GM18511 (cell line): ENCODE results near the gene BABAM2.
"Not testable (repeated sequence)": the region's sequence is repeated elsewhere in the genome, so short reads cannot be mapped to it uniquely, and the experiment has no call there.

ENCODE experiments used
- ATAC-seq: cut with Tn5 transposase; IDR thresholded peaks from one replicate; pipeline ENCODE4 v1.9.1; 2021; ENCODE audit warnings: mild to moderate bottlenecking, moderate library complexity; ENCODE audit not compliant: unreplicated experiment

Gene BABAM2

DNA sequence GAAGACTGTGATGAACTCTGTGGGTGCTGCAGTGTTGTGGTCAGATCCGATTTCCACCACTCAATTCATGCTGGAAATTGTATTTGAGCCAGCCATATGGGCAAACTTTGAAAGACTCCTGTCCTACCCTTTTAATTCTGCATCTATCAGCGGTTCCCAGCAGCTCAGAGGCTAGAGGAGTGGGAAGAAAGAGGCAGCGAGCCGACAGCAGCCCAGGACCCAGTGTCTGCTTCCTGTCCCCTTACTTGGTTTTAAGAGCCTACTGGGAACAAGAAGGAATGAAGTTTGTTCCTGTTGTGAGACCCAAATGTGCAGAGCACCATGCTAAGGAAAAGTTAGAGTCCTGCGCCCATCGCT is 429.5 kb downstream of the BABAM2 start:
- no peak for ATAC-seq

DNA sequence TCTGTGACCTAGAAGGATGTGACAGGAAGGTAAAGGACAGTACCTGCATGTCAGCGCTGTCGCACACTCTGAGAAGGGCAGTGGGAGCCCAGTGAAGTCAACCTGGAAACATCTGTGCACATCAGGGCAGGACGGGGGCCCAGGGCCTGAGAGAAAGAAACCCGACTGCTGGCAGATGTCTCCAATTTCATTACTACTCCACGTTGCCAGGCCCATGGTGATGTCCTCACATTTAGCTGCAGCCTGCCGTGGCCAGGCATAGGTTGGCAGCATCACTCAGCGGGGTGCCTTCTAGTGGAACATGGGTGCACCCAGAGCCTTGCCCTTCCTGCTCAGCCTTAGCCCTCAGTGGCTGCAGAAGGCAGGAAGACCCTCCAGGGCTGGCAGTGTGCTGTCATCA is 429.8 kb downstream of the BABAM2 start:
- ATAC-seq: no peak

DNA sequence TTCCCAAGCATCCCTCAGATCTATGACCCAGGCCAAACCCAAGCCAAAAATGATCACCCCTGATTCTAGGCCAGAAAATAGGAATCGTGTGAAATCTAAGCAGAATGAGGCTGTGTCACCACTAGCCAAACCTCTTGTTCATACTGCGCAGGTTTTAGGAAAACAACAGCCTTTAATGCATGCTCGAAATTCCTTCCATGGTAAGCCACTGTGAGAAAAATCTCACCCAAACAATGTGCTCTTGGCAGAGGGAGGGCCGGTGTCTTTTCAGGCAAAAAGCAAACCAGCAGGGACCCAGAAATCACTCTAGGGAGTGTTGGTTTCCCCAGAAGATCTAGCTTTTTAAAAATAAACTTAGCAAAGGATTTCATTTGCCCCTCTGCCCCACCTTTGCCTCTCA is 430.9 kb downstream of the BABAM2 start:
- no peak for ATAC-seq

DNA sequence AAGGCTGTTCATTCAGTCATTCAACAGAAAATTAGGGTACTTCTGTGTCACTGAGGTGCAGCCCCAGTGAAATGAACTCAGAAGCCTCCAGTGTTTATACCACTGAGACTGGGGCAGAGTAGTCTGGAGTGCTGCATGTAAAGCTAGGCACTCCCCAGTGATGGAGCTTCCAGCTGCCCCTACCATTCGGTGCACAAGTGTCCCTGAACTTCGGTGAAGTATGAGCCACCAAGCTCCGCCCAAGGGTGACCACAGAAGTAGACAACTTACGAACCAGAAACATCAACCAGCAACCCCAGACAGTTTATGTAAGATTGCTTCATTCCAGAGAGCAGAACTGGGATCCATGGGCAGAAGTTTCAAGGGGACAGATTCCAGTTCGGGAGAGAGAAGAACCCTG is 431.5 kb downstream of the BABAM2 start:
- no peak for ATAC-seq

DNA sequence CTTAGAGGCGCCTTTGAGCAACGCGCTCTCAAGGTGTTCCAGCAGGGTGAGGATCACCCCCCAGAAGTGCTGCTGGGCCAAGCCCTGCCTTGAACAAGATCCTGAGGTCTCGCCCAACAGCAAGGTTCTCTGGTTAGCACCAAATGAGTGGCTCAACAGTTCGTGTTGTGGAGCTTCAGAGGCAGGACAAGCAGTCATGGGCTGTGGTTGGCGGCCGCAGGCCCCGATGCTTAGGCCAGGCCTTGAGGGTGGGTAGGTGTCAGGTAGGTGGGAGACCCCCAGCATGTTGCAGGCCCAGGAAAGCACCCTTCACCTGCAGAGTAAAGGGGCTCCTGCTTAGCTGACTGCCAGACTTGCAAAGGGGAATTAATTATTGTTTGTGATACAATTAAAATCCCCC is 431.9 kb downstream of the BABAM2 start:
- ATAC-seq: no peak

DNA sequence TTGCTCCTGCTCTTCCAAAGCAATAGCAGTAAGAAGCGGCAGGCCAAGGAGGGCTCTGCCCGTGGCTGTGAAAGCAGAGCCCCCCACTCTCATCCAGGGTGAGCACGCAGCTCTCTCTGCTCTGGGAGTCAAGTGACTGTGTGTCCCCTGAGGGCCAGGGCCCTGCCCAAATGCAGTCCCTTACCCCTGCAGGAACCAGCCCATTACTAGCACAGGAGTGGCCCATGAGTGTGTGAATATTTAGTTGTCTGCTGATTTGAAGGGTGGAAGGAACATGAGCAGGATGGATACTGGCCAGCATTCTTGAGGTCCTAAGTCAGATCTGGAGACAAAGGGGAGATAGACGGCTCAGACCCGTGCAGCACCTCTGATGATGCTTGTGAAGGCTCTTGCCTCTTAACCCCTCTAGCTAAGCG is 432.5 kb downstream of the BABAM2 start:
- no peak for ATAC-seq

DNA sequence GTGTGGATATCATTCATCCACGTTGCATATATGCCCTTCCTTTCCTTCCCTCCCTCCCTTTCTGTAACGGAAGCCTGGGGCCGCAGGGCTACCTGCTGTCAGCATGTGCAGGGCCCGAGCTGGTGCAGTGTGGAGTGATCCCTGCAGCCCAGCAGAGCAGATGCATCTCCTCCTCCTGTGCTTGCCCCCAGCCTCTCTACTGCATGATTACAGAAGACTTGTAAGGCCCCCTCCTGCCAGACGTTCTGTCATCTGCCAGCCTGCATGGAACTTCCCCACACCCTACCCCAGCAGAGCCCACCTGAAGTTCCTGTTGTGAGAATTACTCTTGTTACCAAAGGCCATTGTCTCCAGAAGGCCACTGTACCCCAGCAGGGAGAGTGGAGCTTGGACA is 434.6 kb downstream of the BABAM2 start:
- no peak for ATAC-seq

DNA sequence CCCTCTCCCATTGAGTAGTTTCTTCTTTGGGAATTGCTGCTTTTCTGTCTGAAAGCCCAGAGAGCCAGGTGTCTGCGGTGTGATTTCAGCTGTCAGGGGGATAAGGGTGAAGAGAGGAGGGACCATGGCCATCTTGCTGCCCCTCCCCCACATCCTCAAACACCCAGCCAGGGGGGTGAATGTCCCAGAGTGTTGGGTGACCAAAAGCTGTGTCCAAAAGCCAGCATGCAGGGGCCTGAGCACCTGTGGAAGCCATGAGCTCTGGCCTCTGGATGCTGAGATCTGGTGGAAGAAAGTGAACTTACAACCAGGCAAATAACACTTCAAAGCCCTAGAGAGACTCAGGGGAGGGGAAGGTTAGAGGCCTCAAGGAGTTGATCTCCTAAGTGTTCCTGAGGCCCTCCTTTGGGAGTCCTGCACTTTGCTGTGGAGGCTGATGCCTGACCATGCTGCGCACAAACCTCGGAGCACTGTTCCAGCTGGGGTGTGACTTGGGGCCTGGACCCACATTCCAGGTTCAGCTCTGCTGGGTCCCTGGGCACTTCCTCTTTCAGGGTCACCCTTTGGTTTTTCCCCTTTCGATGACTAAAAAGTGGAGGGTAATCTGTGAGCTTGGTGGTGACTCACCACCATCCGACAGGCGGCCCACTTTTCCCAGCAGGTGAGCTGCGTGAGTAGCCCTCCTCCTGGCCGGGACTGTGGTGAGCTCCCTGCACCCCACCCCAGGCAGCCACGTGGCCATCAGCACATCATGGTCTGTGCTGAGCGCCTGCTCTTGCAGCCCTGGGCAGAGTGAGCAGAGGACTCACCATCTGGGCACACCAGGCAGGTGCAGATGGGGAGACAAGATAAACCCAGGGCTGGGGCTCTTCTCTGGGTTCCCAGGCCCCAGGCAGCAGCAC is 435.3 kb downstream of the BABAM2 start:
- peak; percentile 82 for ATAC-seq

DNA sequence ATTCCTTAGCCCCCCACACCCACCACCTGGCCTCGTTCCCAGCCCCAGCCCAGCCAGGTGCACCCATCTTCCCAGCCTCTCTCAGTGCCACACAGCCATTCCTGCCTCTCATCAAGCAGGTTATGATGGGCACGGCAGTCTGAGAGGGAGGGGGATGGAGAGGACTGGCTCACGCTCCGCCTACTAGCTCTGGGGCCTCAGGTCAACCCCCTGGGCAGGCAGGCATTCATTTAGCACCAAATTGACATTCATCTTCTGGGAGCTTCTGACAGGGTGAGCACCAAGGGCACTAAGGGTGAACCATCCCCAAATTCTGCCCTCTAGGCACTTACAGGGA is 435.9 kb downstream of the BABAM2 start:
- no peak for ATAC-seq

DNA sequence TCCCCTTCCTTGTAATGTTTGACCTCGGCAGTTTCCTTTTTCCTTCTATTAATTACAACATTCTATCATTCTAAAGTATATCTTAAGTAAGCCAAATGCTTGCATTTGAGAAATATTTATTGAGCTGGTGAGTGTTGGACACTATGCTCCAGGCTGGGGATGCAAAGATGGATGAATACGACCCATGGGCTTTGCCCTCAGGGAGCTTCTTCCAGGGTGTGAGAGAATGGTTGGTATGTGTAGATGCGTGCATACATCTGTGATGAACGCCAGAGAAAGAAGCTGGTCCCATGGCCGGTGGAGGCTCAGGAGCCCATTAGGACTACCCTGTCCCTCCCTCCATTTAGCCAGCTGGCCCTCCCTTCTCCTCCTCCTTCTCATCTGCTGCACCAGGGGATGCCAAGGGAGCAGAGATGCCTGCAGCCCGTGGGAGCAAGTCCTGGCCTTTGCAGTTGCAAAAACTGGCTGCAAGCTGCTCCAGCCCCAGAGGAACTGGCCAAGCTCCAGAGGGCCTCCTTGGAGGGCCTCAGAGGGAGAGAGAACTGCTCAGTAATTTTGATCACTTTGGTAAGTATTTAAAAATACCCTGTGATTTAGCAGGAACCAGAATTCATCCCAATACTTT is 436.5 kb downstream of the BABAM2 start:
- ATAC-seq: no peak

DNA sequence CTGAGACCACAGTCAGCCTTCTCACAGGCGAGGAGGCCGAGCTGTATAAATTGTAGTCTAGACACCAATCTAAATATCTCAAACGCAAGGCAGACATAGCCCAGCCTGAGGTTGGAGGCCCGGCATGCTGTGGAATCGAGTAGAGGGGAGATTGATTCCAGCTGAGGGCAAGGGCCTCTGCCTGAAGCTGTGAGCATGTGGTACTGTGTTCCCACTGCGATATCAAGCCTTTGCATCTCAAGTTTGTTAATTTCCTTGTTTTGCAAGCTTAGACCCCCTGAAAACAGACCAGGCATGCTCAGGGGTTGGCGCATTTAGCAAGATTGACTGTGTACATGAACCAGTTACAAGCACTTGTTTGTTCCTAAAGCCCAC is 437.0 kb downstream of the BABAM2 start:
- ATAC-seq: no peak

DNA sequence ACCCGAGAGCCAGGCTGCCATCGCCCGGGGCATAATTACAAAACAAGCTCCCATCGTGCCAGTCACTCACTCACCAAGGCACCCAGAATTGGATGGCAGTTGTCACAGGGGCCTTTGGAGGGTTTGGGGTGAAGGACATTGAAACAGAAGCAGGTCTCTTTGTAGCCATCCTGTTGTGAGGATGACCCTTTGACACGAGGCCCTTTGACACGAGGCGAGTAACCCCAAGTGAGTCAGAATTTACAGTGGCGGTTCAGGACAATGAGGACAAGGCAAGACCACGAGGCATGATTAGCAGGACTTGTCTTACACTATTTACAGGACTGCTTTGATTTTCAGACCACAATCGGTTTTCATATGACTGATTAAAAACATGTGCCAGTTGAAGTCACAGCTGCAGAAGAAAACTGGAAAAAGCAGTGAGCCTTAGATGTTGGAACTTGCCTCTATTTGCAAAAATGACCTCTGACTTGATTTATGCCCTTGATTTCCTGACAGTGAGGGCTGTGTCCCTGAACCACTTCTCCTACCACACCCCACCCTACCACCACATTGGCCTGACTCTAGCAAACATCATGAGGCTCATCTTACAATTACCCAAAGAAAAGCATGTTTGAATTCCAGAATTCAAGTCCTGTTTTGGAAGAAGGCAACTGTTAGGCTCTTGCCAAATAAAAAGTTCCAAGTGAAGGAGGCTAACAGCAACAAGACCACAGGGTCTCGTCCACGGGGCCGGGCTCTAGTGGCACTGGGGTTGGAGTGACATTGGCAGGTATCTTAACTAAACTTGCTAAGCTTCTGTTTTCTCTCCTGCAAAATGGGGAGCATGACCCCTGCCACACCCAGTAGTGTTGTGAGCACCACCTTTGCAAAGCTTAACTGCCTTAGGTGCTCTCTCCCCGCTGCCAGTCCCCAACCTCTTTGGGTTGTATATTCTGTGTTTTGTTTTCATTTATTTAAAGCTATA is 437.7 kb downstream of the BABAM2 start:
- no peak for ATAC-seq

DNA sequence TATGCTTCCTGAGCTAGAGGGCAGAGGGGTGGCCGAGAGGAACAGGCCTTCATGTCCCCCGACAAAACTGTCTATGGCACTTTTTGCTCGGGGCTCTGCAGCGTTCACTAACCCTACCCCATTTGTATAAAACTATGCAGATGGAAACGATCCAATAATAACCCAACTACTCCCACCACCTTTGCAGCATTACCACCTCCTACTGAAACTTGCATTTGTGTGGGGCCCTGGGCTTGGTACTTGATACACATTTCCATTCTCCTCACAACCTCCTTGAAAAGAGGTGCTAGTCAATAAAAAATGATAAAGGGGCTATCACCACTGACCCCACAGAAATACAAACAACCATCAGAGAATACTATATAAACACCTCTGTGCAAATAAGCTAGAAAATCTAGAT is 438.7 kb downstream of the BABAM2 start:
- no peak for ATAC-seq

DNA sequence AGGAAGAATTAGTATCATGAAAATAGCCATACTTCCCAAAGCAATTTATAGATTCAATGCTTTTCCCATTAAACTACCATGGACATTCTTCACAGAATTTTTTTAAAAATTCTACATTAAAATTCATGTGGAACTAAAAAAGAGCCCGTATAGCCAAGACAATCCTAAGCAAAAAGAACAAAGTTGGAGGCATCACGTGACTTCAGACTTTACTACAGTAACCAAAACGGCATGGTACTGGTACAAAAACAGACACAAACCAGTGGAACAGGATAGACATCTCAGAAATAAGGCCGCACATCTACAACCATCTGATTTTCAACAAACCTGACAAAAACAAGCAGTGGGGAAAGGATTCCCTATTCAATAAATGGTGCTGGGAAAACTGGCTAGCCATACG is 440.2 kb downstream of the BABAM2 start:
- not testable (repeated sequence) for ATAC-seq

DNA sequence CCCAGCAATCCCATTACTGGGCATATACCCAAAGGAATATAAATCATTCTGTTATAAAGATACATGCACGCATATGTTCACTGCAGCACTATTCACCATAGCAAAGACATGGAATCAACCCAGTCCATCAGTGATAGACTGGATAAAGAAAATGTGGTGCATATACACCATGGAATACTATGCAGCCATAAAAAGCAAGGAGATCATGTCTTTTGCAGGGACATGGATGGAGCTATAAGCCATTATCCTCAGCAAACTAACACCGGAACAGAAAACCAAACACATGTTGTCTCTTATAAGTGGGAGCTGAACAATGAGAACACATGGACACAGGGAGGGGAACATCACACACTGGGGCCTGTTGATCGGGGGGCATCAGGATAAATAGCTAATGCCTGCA is 441.3 kb downstream of the BABAM2 start:
- ATAC-seq: not testable (repeated sequence)

DNA sequence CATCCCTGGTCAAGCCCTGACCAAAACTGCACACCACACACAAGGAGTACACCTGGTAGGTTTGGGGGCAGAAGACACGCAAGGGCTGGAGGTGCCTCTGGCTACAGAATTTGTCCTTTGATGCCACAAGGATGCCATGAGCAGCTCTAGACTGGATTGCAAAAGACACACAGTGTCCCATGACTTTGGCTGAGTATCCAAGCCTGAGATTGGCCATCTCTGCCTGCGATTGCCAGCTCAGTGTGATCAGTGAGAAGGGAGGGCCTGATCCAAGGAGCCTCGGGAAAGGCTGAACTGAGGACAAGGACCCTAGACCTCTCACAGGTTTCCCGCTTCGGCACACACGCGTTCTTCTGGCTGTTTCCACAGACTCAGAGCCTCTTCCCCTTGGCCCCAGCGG is 442.2 kb downstream of the BABAM2 start:
- ATAC-seq: no peak

DNA sequence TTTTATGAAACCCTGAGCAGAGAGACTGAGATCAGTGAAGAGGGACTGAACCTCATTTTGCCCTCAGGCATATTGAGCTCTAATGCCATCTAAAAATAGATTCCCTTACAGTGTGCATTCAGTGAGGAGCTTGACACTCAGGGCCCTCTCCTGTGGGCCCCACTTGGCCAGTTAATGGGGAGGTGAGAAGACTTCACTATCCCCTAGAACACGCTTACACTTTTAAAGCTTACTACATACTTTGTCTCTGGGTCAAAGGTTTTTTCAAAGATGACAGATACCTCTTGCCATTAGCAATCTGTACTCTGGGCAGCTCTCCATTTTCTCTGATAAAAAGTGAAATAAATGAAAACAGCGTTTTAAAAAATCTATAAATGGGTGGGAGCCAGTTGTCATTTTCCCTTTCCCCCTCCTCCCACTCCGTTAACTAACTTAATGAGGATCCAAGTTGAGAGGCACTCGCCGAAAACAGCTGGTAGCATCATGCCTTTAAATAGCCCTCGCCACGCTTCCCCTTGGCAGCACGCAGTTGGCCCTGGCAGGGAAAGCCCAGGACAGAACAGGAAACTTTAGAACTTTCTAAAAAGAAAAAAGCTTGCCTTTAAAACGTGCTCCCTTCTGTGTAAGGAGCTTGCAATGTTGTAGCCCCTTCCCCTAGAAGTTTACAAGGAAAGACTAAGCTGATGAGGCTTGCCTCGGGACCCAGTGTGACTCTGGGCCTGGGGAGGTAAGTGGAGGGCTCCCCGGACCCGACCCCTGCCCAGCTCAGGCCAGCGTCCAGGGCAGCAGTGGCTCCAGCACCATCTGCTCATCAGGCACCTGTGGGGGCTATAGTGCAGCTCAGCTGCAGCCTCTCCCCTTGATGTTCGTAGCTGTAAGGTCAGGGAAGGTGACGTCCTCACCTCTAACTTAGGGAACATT is 443.3 kb downstream of the BABAM2 start:
- no peak for ATAC-seq

DNA sequence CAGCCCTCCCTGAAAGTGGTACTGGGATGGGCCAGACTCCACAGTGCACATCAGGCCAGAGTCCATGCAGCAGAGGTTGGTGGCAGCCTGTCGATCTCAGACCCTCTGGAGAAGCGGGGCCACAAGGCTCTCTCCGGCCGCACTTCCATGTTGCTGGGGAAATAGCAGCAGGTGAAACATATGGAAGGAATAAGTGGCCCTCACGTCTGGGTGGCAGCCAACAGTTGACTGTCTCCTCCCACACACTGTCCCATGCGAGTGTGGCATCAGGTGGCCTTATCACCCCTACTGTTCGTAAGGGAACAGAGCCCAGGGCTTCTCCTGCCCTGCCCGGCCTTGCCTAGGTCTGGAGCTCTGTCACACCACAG is 444.0 kb downstream of the BABAM2 start:
- no peak for ATAC-seq

DNA sequence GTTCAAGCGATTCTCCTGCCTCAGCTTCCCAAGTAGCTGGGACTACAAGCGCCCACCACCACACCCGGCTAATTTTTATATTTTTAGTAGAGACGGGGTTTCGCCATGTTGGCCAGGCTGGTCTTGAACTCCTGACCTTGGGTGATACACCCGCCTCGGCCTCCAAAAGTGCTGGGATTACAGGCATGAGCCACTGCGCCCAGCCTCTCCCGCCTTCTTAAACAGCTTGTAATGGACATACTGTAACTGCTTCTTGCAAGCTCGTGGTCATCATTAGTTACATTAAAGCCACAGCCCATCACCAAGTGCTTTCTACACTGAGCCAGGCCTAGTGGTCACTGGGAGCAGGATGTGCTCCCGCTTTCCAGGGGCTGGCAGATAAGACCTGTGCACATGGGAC is 444.7 kb downstream of the BABAM2 start:
- ATAC-seq: not testable (repeated sequence)

DNA sequence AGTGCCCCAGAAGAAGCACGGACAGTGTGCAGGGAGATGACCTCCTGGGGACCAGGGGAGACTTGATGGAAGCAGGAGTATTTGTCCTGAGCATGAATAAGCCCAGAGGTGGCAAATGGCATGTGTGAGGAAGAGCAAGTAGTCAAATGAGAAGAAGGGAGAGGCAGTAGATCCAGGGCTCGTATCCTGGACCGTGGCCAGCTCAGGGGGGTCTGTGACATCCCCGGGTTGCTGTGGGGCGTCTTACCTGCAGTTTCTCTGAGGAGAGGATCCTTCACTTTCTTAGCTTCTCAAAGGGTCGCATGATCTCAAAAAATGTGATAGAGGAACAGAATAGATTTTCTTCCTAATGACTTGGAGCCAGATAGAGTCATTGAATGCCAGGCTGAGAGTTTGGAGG is 445.1 kb downstream of the BABAM2 start:
- no peak for ATAC-seq
